Measurements from ENCODE around the gene LIF.

Gene LIF

GRCh38 chr22:30262917-30263741, 16.6 kb upstream of the LIF start:
- peak; percentile 66 for FAIRE-seq

DNA sequence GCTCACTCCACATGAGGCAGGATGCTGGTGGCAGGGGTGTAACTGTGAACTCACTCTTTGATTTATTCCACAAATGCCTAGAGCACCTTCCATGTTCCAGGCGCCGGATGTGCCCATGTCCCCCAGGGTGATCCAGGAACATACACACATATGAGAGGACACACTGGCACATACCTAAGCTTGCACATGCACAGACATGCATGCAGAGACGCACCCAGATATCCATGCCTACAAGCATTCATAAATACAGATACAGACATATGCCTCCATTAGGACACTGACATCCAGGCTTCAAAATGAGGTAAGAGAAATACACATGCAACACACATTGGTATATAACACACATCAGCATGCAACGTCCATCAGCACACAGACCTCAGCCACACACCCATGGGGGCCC, 15.6 kb upstream of the LIF start:
- FAIRE-seq = no peak

- FAIRE-seq = no peak
These were observed 14.6 kb upstream of the LIF start for GRCh38 chr22:30261134-30261533.

DNA sequence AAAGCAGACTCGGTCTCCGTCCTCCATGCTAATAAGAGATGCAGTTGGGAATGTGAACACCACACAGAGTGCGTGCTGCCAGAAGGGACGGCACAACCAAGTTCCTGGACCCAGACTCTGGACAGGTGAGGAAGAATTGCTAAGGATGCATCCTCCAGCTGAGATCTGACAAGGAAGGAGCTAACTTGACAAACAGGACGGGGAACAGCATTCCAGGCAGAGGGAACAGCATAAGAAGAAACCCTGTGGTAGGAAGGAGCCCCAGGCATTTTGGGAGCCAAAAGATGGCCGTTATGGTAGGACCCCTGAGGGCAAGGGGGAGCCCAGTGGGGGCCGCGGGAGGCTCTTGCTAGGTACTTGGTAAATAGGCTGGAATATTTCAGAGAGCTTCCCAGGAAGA, 14.1 kb upstream of the LIF start:
- FAIRE-seq = no peak

- FAIRE-seq = no peak
These were observed 13.7 kb upstream of the LIF start for GRCh38 chr22:30260276-30260675.

GRCh38 chr22:30254314-30254713, 7.8 kb upstream of the LIF start:
- no peak for FAIRE-seq

DNA sequence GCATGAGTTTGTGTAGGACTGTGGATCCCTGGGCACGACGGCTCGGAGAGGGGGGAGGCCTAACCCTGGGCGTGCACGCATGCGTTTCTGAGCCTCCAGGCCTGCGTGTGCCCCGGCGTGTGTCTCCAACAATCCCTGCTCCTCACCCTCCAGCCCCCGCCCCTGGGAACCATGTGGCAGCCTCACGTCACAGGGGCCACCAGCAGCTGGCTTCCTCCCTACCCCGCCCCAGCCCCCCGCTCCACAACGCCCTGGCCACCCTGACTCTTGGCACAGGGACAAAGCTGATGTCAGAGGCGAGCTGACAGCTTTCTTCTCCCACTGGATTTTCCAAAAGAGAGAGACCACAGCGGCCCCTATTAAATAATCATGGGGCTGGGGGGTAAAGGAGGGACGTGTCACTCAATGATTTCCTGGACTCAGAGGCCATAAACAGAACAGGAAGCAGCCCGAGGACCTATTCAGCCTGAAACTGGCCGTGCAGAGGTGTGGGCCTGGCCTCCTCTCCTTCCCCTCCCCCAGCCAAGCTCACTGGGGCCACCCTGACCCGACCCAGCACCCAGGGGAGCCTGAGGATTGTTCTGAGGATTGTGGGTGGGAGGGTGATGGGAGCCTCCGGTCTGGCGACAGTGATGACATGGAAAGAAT, 6.8 kb upstream of the LIF start:
- no peak for FAIRE-seq

- no peak for FAIRE-seq
These were observed 6.0 kb upstream of the LIF start for GRCh38 chr22:30252411-30253204.

GRCh38 chr22:30251711-30252110, 5.2 kb upstream of the LIF start:
- FAIRE-seq = no peak

- peak; percentile 11 for FAIRE-seq
These were observed 4.2 kb upstream of the LIF start for GRCh38 chr22:30250661-30251267.

DNA sequence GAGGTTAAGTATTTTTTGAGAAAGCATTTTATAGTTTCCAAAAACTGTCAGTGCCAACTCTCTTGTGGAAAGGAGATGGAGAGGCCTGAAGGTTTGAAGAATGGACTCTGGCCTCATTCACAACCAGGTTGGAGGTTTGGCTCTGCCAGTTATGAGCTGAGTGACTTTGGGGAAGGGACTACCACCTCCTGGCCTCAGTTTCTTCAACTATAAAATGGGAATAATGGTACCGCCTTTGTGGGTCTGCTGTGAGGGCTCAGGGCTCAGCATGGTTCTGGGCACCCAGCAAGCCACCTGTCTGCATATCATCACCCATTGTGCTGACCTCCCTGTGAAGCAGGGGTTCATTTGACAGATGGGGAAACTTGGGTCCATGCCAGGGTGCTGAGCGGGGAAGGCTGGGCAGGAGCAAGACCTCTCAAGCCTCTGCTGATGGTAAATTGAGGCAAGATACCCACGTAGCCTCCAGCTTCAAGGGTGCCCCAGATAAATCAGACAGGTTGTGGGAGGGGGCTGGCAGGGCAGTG, 3.5 kb upstream of the LIF start:
- peak; percentile 53 for FAIRE-seq

DNA sequence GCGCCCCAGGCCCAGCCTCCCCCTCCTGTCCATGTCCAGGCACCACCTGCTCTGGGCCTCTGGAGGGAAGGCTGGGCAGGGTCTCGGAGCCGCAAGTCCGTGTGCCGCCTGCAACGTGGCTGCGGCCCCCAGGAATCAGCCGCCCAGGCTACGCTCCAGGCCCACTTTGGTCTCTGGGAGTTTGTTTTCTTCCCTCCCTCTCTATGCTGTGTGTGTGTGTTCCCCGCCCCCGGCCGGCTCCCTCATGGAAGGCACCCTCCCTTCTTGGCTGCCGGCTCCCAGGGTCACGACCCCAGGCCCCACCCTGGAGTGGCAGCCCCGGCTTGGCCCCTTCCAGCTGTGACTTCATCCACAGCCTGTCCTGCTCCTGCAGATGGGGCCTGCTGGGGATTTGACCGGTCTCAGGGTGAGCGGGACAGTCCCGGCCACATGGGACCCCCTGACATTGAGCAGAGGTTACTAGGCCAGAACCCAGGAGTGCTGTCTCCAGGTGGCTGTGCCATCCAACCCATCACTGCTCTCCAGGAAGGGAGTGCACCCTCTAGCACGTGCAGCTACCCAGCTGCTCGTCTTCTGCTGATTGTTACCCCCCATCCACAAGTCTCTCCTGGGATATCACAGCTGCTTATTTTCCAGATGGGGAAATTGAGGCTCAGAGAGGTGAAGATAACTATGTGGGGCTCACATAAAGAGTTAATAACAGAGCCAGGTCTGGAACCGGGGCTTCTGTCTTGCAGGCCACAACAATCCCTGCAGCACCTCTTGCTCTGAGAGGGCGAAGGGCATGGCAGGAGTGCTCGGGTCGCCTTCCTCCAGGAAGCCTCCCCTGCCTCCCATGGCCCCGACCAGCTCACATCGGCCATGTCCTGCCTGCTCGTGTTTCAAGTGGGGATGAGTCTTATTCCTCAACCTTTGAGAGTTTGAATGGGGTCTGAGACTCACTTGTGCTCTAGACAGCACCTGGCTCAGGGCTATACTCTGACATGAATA, 2.8 kb upstream of the LIF start:
- FAIRE-seq = no peak

GRCh38 chr22:30248484-30248883, 1.9 kb upstream of the LIF start:
- FAIRE-seq = no peak

GRCh38 chr22:30247974-30248373, 1.4 kb upstream of the LIF start:
- FAIRE-seq = no peak

DNA sequence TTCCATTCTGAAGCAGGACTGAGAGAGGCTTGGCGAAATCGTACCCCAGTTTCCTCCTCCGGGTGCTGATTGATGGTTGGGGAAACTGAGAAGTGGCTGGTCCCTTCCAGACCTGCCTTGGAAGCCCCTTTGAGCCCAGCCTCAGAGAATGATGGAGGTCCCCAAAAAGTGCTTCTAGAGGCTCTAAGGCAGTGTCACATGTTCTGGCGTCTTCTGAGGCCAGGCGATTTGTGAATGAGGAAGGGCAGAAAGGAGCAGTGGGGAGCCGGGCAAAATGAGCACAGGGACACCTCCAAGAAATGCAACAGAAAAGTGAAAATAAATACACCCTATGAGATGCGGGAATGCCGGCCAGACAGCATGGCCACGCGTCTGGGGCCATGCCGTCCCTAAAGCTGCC, 1.0 kb upstream of the LIF start:
- no peak for FAIRE-seq

DNA sequence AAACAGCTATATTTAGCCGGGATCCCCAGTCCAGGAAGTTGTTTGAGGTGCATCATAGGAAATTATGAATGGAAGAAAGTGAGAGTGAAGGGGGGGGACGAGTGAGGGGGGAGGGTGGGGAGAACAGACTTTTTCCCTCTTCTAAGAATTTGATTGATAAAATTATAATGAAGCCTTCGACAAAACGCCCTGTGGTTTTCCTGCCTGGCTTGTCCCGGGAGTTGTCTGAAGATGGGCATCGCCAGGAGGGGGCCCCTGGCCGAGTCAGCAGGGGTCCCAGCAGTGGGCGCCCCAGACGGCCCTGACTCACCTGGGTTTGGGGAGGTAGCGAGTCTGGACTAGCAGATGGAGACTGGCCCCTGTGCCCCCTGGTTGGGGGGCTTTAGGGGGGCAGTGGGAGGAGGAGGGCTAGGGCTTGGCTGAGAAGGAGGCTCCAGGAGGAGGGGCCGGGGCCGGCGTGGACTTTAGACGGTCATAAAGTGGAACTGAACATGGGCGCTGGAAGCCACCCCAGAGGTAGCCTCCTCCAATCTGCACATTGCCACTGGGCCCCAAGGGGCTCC, 336 bp upstream of the LIF start:
- FAIRE-seq = peak; percentile 76

GRCh38 chr22:30245181-30245984, 1.2 kb downstream of the LIF start:
- FAIRE-seq = peak; percentile 13

DNA sequence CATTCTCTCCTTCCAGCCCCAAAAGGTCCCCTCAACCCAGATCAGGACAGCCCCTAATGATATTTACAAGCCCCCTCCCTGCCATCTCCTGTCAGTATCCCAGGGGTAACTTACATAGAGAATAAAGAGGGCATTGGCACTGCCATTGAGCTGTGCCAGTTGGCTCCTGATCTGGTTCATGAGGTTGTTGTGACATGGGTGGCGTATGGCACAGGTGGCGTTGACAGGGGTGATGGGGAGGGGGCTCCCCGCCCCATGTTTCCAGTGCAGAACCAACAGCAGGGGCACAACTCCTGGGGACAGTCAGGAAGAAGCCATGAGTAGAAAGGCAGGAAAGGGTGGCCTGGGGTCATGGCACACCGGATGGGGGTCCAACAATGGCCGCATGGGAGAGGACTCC, 1.9 kb downstream of the LIF start:
- FAIRE-seq = no peak

DNA sequence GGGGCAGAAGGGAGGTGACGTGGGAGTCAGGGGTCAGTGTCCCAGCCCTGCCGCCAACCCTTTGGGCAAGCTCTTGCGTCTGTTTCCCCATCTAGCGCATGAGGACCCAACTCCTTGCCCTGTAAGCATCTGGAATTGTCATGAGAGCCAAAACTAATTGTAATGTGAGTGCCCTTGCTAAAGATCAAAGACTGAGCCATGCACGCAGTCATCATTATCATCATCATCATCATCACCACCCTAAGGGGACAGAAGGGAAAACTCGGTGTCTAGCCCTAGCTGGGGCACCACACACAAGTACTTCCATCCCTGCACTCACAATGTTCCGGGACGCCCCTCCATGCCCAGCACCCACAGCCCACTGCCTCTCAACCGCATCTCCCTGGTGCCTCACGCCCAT, 2.5 kb downstream of the LIF start:
- FAIRE-seq = no peak

- FAIRE-seq = no peak
These were observed 2.9 kb downstream of the LIF start for GRCh38 chr22:30243661-30244060.

All from G401.6 (cell line).